ENCODE results near the gene RNU2-63P. TPM values are rescaled to one million over a fixed set of nuclear protein-coding genes. Genes with fewer than 3 reads are reported as not detected.

Gene RNU2-63P
- polyA plus RNA-seq (2012; rRNA removed) = not detected in 2 replicates
- not detected in 2 replicates for polyA plus RNA-seq (2012; cell fraction: cytosol; rRNA removed)
- not detected in 2 replicates for polyA plus RNA-seq (2012; cell fraction: nucleus; rRNA removed)

- Histone ChIP-seq H3K4me2 (peak within 1 kb of the TSS; percentile 85), H3K9me2 (no peaks in the 10 kb centered on the region), H3K36me3 (replicated peaks in 1 of 2; ENCODE audit: control insufficient read depth in 1 of 2, insufficient read depth in 2 of 2, low read length in 1 of 2) (no peaks in the 10 kb centered on the region), H4K20me1 (ENCODE audit: insufficient read depth) (no peaks in the 10 kb centered on the region), H3K79me2 (ENCODE audit: insufficient read depth) (no peaks in the 10 kb centered on the region), H2AFZ (ENCODE audit: low read depth) (peak within 1 kb of the TSS; percentile 71), H3K27me3 (ENCODE audit: insufficient read depth) (no peaks in the 10 kb centered on the region), H3K4me1 (ENCODE audit: control insufficient read depth in 1 of 2, insufficient read depth in 2 of 2, low read depth in 1 of 2, low read length in 1 of 2) (peaks cover 0 to 7% of the 10 kb centered on the region in 2 experiments; a peak in 1 of 4 replicates), H3K9ac (peak within 1 kb of the TSS; percentile 75), H3F3A (replicated peaks; ENCODE audit: insufficient read depth) (peaks cover 10% of the 10 kb centered on the region), H3K27ac (ENCODE audit: low read depth in 2 of 2, low read length in 1 of 2) (peak within 1 kb of the TSS; percentile 46 to 93), H3K4me3 (ENCODE audit: low read depth in 2 of 2, low read length in 1 of 2) (peak within 1 kb of the TSS; percentile 70 to 71), H3K9me3 (no peaks in the 10 kb centered on the region)
- ChIA-PET CTCF (interaction anchor here (0.9 to 1.8 kb wide), 3 partner anchors 14 to 153 kb away, joined by 3 to 9 read pairs (median 5); partner anchors contain the start of gene THNSL2), POLR2A (interaction anchor here (0.6 to 1.6 kb wide), 4 partner anchors 10 to 519 kb away, joined by 3 read pairs; no protein-coding TSS in a partner anchor)
- DNase-seq = peak; percentile 90
- 6% methylated on average over 34 of the region's 34 CpGs for WGBS (ENCODE audit: low lambda C conversion rate)
- TF ChIP-seq POLR2AphosphoS5 (IDR thresholded peaks at IDR 0.05; ENCODE audit: low read depth, low read length) = peak; percentile 100
- no peak; the same call in 1 of the 2 replicates for TF ChIP-seq MAX (IDR thresholded peaks at IDR 0.05; ENCODE audit: low read depth)
- no peak for TF ChIP-seq NRF1 (IDR thresholded peaks at IDR 0.05; ENCODE audit: low read depth, low read length)
- TF ChIP-seq EZH2phosphoT487 (IDR thresholded peaks at IDR 0.05; ENCODE audit: borderline replicate concordance, low read depth) = no peak
- TF ChIP-seq JUND (IDR thresholded peaks at IDR 0.05) = peak; percentile 67
- TF ChIP-seq USF2 (IDR thresholded peaks at IDR 0.05; ENCODE audit: borderline replicate concordance, low read depth, low read length) = no peak
- TF ChIP-seq, protein P1, sequence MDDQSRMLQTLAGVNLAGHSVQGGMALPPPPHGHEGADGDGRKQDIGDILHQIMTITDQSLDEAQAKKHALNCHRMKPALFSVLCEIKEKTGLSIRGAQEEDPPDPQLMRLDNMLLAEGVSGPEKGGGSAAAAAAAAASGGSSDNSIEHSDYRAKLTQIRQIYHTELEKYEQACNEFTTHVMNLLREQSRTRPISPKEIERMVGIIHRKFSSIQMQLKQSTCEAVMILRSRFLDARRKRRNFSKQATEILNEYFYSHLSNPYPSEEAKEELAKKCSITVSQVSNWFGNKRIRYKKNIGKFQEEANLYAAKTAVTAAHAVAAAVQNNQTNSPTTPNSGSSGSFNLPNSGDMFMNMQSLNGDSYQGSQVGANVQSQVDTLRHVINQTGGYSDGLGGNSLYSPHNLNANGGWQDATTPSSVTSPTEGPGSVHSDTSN (IDR thresholded peaks at IDR 0.05) = peak; percentile 71
- TF ChIP-seq FOSL2 (IDR thresholded peaks at IDR 0.05; ENCODE audit: borderline replicate concordance, low read depth) = peak; percentile 27; the same call in 1 of the 2 replicates
- TF ChIP-seq TCF12 (IDR thresholded peaks at IDR 0.05) = peak; percentile 74
- no peak for TF ChIP-seq CTCF (IDR thresholded peaks at IDR 0.05)
- TF ChIP-seq CHD2 (IDR thresholded peaks at IDR 0.05; ENCODE audit: low read length, partially characterized antibody) = peak; percentile 66
- TF ChIP-seq SMC3 (IDR thresholded peaks at IDR 0.05; ENCODE audit: low read depth, low read length) = no peak
- TF ChIP-seq GATA2 (CRISPR knock-in tag; IDR thresholded peaks at IDR 0.05) = peak; percentile 58
- TF ChIP-seq USF1 (IDR thresholded peaks at IDR 0.05; ENCODE audit: borderline replicate concordance, low read depth) = no peak
- no peak for TF ChIP-seq GABPA (IDR thresholded peaks at IDR 0.05; ENCODE audit: low read depth)
- TF ChIP-seq YY1 (IDR thresholded peaks at IDR 0.05; ENCODE audit: low read depth) = no peak
- TF ChIP-seq RAD21 (IDR thresholded peaks at IDR 0.05; ENCODE audit: low read length) = 0 out of 2 replicates have a peak, but pooled peaks have one; percentile 1
- no peak for TF ChIP-seq RXRA (IDR thresholded peaks at IDR 0.05; ENCODE audit: borderline replicate concordance, low read depth)
- peak; percentile 100 for TF ChIP-seq SIN3A (IDR thresholded peaks at IDR 0.05; ENCODE audit: borderline replicate concordance, low read depth, low read length)
- no peak for TF ChIP-seq FOXJ3 (CRISPR knock-in tag; IDR thresholded peaks at IDR 0.05)
- TF ChIP-seq FOXM1 (IDR thresholded peaks at IDR 0.05; ENCODE audit: low read depth) = no peak
- TF ChIP-seq MXI1 (IDR thresholded peaks at IDR 0.05; ENCODE audit: low read depth, low read length) = no peak; the same call in 1 of the 2 replicates
- no peak; the same call in 1 of the 2 replicates for TF ChIP-seq RCOR1 (IDR thresholded peaks at IDR 0.05; ENCODE audit: low read length)
- no peak for TF ChIP-seq REST (IDR thresholded peaks at IDR 0.05; ENCODE audit: low read depth, low read length)
Observed at GRCh38 chr2:88016086-88016959, at the start of gene RNU2-63P. TSS of gene RNU2-63P (minus strand) at chr2:88016547.

Data from SK-N-SH (cell line).